ENCODE results near the gene BEX3. TPM values are rescaled to one million over a fixed set of nuclear protein-coding genes. Genes with fewer than 3 reads are reported as not detected.

BEX3 gene
- total and polyA plus RNA-seq, 8 donors: 1.2 to 146 (median 57.3) TPM

DNA sequence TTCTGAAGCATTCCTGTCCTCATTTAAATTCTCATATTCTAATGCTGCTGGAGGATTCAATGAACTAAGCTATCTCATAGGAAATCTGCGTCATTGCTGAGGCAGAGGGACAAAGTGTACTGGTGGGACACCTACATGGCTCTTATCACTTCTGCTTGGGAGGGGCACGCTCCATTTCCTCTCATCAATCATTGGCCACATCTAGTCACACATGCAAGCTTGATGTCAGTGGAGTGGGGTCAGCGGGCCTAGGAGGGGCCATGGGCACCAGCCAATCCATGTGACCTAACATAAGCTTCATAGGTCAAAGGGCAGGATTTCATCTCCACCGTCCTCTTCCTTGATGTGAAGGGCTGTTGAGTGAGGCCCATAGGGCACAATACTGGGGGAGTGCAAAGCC is 21.4 kb downstream of the BEX3 start:
- 71 to 83% (median 72%) methylated on average over 4 of the region's 4 CpGs for WGBS, 5 donors
- DNase-seq: no peak
- intact Hi-C loops (cut with DNase I; ENCODE audit: low total_unique reads): no loop called here

GRCh38 chrX:103398421-103398864 is 22.1 kb downstream of the BEX3 start:
- TF ChIP-seq POLR2AphosphoS5 (IDR thresholded peaks at IDR 0.05) (no peak), EP300 (IDR thresholded peaks at IDR 0.05) (no peak)
- Histone ChIP-seq H3K4me1 (no peaks in the 10 kb centered on the region), H3K36me3 (no peaks in the 10 kb centered on the region), H3K9me3 (no peaks in the 10 kb centered on the region), H3K27ac (no peak overlapping the region), H3K4me3 (no peak overlapping the region), H3K27me3 (peaks cover 0 to 3% (median 0%) of the 10 kb centered on the region in 3 donors)
- DNase-seq: no peak
- WGBS, 5 donors: 13 to 31% (median 20%) methylated on average over 1 of the region's 1 CpG
- intact Hi-C loops (cut with DNase I; ENCODE audit: low total_unique reads): no loop called here

More for the DNA sequence above, 21.4 kb downstream of the BEX3 start:
- TF ChIP-seq POLR2A (IDR thresholded peaks at IDR 0.05) (no peak), CTCF (IDR thresholded peaks at IDR 0.05) (no peak), EP300 (IDR thresholded peaks at IDR 0.05) (no peak), POLR2AphosphoS5 (IDR thresholded peaks at IDR 0.05) (no peak)
- peaks cover 0 to 3% (median 0%) of the 10 kb centered on the region in 3 donors for H3K27me3 ChIP-seq
- H3K4me1 ChIP-seq: no peaks in the 10 kb centered on the region
- H3K27ac ChIP-seq: no peak overlapping the region
- H3K36me3 ChIP-seq: no peaks in the 10 kb centered on the region
- H3K4me3 ChIP-seq: no peak overlapping the region
- H3K9me3 ChIP-seq: no peaks in the 10 kb centered on the region

DNA sequence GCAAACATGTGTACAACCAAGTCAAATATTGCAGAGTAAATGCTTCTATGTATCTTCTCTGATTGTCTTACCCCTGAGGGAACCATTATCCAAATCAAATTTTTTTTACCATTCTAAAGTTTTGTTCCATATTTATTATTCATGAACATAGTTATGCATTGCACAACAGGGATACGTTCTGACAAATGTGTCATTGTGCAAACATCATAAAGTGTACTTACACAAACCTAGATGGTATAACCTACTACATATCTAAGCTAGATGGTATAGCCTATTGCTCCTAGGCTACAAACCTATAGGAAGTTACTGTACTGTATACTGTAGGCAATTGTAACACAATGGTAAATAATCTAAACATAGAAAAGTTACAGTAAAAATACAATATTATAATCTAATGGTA is 23.4 kb downstream of the BEX3 start:
- intact Hi-C loops (cut with DNase I; ENCODE audit: low total_unique reads): no loop called here
- Histone ChIP-seq H3K27ac (no peak overlapping the region), H3K4me3 (no peak overlapping the region), H3K27me3 (peaks cover 0 to 3% (median 0%) of the 10 kb centered on the region in 3 donors), H3K4me1 (peaks cover 0 to 4% (median 0%) of the 10 kb centered on the region in 4 donors), H3K9me3 (no peaks in the 10 kb centered on the region), H3K36me3 (no peaks in the 10 kb centered on the region)
- DNase-seq: no peak
- no peak for TF ChIP-seq EP300 (IDR thresholded peaks at IDR 0.05)
- no peak for TF ChIP-seq POLR2A (IDR thresholded peaks at IDR 0.05)
- no peak for TF ChIP-seq CTCF (IDR thresholded peaks at IDR 0.05)
- TF ChIP-seq POLR2AphosphoS5 (IDR thresholded peaks at IDR 0.05): no peak
- 19 to 37% (median 29%) methylated on average over 1 of the region's 1 CpG for WGBS, 5 donors

DNA sequence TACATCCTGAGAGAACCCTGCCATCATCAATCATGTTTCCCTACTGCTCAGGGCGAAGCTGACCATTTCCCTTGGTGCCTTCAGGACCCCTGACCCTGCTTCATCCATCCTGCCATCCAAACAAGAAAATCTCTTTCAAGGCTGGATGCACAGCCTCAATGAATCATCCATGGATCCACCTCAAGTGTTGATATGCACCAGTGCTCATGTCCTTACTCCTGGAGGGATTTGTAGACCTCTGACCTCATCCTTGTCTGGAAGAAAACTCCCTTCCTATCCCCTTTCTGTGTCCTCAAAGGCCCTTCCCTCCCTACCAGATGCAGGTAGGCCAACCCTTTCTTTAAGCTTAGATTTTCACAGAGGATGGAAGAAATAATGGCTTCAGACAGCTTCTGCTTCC is 24.6 kb downstream of the BEX3 start:
- Histone ChIP-seq H3K27me3 (peaks cover 0 to 3% (median 0%) of the 10 kb centered on the region in 3 donors), H3K27ac (no peak overlapping the region), H3K4me3 (no peak overlapping the region), H3K9me3 (no peaks in the 10 kb centered on the region), H3K36me3 (no peaks in the 10 kb centered on the region), H3K4me1 (peaks cover 0 to 11% (median 0%) of the 10 kb centered on the region in 4 donors)
- intact Hi-C loops (cut with DNase I; ENCODE audit: low total_unique reads): no loop called here
- no peak for DNase-seq
- TF ChIP-seq POLR2AphosphoS5 (IDR thresholded peaks at IDR 0.05) (no peak), CTCF (IDR thresholded peaks at IDR 0.05) (no peak), POLR2A (IDR thresholded peaks at IDR 0.05) (no peak), EP300 (IDR thresholded peaks at IDR 0.05) (no peak)
- WGBS, 5 donors: 48 to 69% (median 50%) methylated on average over 1 of the region's 1 CpG

DNA sequence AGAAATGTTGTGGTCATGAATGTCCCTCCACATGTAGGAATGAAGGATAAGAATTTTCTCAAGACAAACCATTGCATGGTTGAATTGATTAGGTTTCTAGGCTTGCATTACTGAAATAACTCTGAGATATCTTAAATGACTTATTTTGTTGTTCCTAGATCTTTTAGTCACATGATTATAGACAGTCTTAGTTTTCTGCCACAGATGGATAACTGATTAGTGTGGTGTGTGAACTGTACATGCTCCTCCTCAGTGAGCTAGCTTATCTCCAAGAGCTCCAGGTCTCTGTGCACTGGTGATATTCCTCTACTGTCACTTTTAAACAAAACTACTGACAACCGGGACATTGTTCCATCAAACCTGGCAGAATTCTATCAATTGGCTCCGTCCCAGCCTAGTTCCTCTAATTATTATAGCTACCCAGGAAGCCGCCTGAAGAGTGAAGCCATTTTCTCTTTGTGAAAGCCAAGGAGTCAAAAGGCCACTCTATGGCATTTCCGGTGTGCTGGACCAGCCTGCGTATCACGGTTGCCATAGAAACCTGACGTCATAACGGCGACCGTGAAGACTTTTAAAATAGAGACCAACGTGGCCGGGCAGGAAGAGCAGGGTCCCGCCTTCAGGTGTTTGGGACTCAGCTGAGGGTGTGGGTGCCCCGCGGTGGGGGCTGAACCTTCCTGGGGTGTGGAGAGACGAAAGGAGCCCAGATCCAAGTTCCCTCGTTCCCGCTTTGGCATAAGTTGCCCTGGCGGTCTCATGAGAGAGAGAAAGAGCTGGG is 28.1 kb downstream of the BEX3 start:
- WGBS, 5 donors: 0 to 23% (median 4%) methylated on average over 2 to 19 of the region's 19 CpGs
- Histone ChIP-seq H3K9me3 (no peaks in the 10 kb centered on the region), H3K4me3 (peak overlapping the region; percentile 34 to 52 (median 48)), H3K4me1 (peaks cover 0 to 11% (median 0%) of the 10 kb centered on the region in 4 donors), H3K36me3 (no peaks in the 10 kb centered on the region), H3K27me3 (no peaks in the 10 kb centered on the region), H3K27ac (peak overlapping the region in 4 of 5 donors; percentile 42 to 58 (median 54))
- TF ChIP-seq POLR2AphosphoS5 (IDR thresholded peaks at IDR 0.05): peak; percentile 19 to 51 (median 31)
- no peak for TF ChIP-seq EP300 (IDR thresholded peaks at IDR 0.05)
- intact Hi-C loops (cut with DNase I; ENCODE audit: low total_unique reads): no loop called here
- peak; percentile 63 to 92 for DNase-seq
